SJSA1 (cell line): ENCODE data around the gene CLSTN2. TPM values are rescaled to one million over a fixed set of nuclear protein-coding genes. Genes with fewer than 3 reads are reported as not detected.

Experiments
- DNase-seq, 2 experiments: peaks; one replicate each; pipeline ENCODE4 v3.0.0-alpha.2; 2015 to 2020; ENCODE audit warnings: low spot score in 2 of 2, low read depth in 1 of 2
- H3K27ac ChIP-seq: fragments of 250-450 bp; sonication (Bioruptor Pico); 2 replicates; pipeline ENCODE4 v1.5.1; 2020; ENCODE audit warnings: mild to moderate bottlenecking, moderate library complexity
- H3K27me3 ChIP-seq: fragments of 250-450 bp; sonication (Bioruptor Pico); replicated peaks from 2 replicates; pipeline ENCODE4 v1.5.1; 2020; ENCODE audit warnings: mild to moderate bottlenecking, moderate library complexity
- H3K36me3 ChIP-seq: fragments of 250-450 bp; sonication (Bioruptor Pico); 2 replicates; pipeline ENCODE4 v1.5.1; 2020; ENCODE audit warnings: mild to moderate bottlenecking
- H3K4me1 ChIP-seq: fragments of 250-450 bp; sonication (Bioruptor Pico); replicated peaks from 2 replicates; pipeline ENCODE4 v1.6.1; 2021; ENCODE audit warnings: mild to moderate bottlenecking
- H3K4me3 ChIP-seq: fragments of 250-450 bp; sonication (Bioruptor Pico); 2 replicates; pipeline ENCODE4 v1.5.1; 2020; ENCODE audit warnings: mild to moderate bottlenecking
- H3K9me3 ChIP-seq: fragments of 250-450 bp; sonication (Bioruptor Pico); replicated peaks from 2 replicates; pipeline ENCODE4 v1.5.1; 2020; ENCODE audit warnings: mild to moderate bottlenecking
- total RNA-seq: library from RNA; depleted of rRNA; stranded (reverse); fragments of >200 nt; shearing (Covaris generic); gene quantifications from 2 replicates; pipeline ENCODE4 v1.2.3, GENCODE V29; 2014

The CLSTN2 gene
- total RNA-seq, 1 experiment from 2014 or later: 0.05 TPM

GRCh38 chr3:140236836-140237501, 302.0 kb downstream of the CLSTN2 start:
- Histone ChIP-seq H3K9me3 (no peaks in the 10 kb centered on the region), H3K4me3 (no peak overlapping the region), H3K4me1 (no peaks in the 10 kb centered on the region), H3K36me3 (no peaks in the 10 kb centered on the region), H3K27me3 (no peaks in the 10 kb centered on the region), H3K27ac (no peak overlapping the region)
- no peak for DNase-seq

GRCh38 chr3:140238646-140239314, 303.8 kb downstream of the CLSTN2 start:
- no peaks in the 10 kb centered on the region for H3K9me3 ChIP-seq
- no peak overlapping the region for H3K4me3 ChIP-seq
- no peak overlapping the region for H3K27ac ChIP-seq
- no peaks in the 10 kb centered on the region for H3K27me3 ChIP-seq
- DNase-seq: no peak
- no peaks in the 10 kb centered on the region for H3K36me3 ChIP-seq
- H3K4me1 ChIP-seq: no peaks in the 10 kb centered on the region

- no peaks in the 10 kb centered on the region for H3K4me1 ChIP-seq
- H3K4me3 ChIP-seq: no peak overlapping the region
- no peaks in the 10 kb centered on the region for H3K27me3 ChIP-seq
- no peak for DNase-seq
- H3K27ac ChIP-seq: no peak overlapping the region
- H3K9me3 ChIP-seq: no peaks in the 10 kb centered on the region
- no peaks in the 10 kb centered on the region for H3K36me3 ChIP-seq
Measured at GRCh38 chr3:140242818-140243276, 307.9 kb downstream of the CLSTN2 start.

GRCh38 chr3:140243575-140243974, 308.6 kb downstream of the CLSTN2 start:
- no peak for DNase-seq
- Histone ChIP-seq H3K4me3 (no peak overlapping the region), H3K36me3 (no peaks in the 10 kb centered on the region), H3K27ac (no peak overlapping the region), H3K27me3 (no peaks in the 10 kb centered on the region), H3K9me3 (no peaks in the 10 kb centered on the region), H3K4me1 (no peaks in the 10 kb centered on the region)

GRCh38 chr3:140244893-140245292, 309.9 kb downstream of the CLSTN2 start:
- Histone ChIP-seq H3K27ac (no peak overlapping the region), H3K4me1 (no peaks in the 10 kb centered on the region), H3K27me3 (no peaks in the 10 kb centered on the region), H3K4me3 (no peak overlapping the region), H3K36me3 (no peaks in the 10 kb centered on the region), H3K9me3 (no peaks in the 10 kb centered on the region)
- DNase-seq: no peak

- Histone ChIP-seq H3K4me3 (no peak overlapping the region), H3K27ac (no peak overlapping the region), H3K4me1 (no peaks in the 10 kb centered on the region), H3K27me3 (no peaks in the 10 kb centered on the region), H3K9me3 (no peaks in the 10 kb centered on the region), H3K36me3 (no peaks in the 10 kb centered on the region)
- no peak for DNase-seq
Measured at GRCh38 chr3:140246578-140246977, 311.6 kb downstream of the CLSTN2 start.

- no peak for DNase-seq
- Histone ChIP-seq H3K4me3 (no peak overlapping the region), H3K9me3 (no peaks in the 10 kb centered on the region), H3K27me3 (no peaks in the 10 kb centered on the region), H3K27ac (no peak overlapping the region), H3K36me3 (no peaks in the 10 kb centered on the region), H3K4me1 (no peaks in the 10 kb centered on the region)
Measured at GRCh38 chr3:140247775-140248174, 312.8 kb downstream of the CLSTN2 start.

GRCh38 chr3:140249188-140249587, 314.2 kb downstream of the CLSTN2 start:
- Histone ChIP-seq H3K4me3 (no peak overlapping the region), H3K27ac (no peak overlapping the region), H3K27me3 (no peaks in the 10 kb centered on the region), H3K9me3 (no peaks in the 10 kb centered on the region), H3K4me1 (no peaks in the 10 kb centered on the region), H3K36me3 (no peaks in the 10 kb centered on the region)
- no peak for DNase-seq

GRCh38 chr3:140250010-140250855, 315.2 kb downstream of the CLSTN2 start:
- no peak overlapping the region for H3K27ac ChIP-seq
- no peaks in the 10 kb centered on the region for H3K4me1 ChIP-seq
- no peak overlapping the region for H3K4me3 ChIP-seq
- no peaks in the 10 kb centered on the region for H3K36me3 ChIP-seq
- no peak for DNase-seq
- no peaks in the 10 kb centered on the region for H3K9me3 ChIP-seq
- H3K27me3 ChIP-seq: no peaks in the 10 kb centered on the region

- H3K4me1 ChIP-seq: no peaks in the 10 kb centered on the region
- H3K27me3 ChIP-seq: no peaks in the 10 kb centered on the region
- no peak for DNase-seq
- H3K9me3 ChIP-seq: no peaks in the 10 kb centered on the region
- no peak overlapping the region for H3K27ac ChIP-seq
- no peak overlapping the region for H3K4me3 ChIP-seq
- H3K36me3 ChIP-seq: no peaks in the 10 kb centered on the region
Measured at GRCh38 chr3:140250945-140251344, 316.0 kb downstream of the CLSTN2 start.

- H3K27ac ChIP-seq: no peak overlapping the region
- DNase-seq: no peak
- H3K9me3 ChIP-seq: no peaks in the 10 kb centered on the region
Measured at GRCh38 chr3:140251678-140252077, 316.7 kb downstream of the CLSTN2 start.

GRCh38 chr3:140252812-140253656, 318.0 kb downstream of the CLSTN2 start:
- H3K4me1 ChIP-seq: no peaks in the 10 kb centered on the region
- DNase-seq: no peak
- H3K36me3 ChIP-seq: no peaks in the 10 kb centered on the region
- no peaks in the 10 kb centered on the region for H3K27me3 ChIP-seq
- H3K4me3 ChIP-seq: no peak overlapping the region
- H3K27ac ChIP-seq: no peak overlapping the region
- H3K9me3 ChIP-seq: no peaks in the 10 kb centered on the region

More at GRCh38 chr3:140251678-140252077, 316.7 kb downstream of the CLSTN2 start:
- H3K4me3 ChIP-seq: no peak overlapping the region
- no peaks in the 10 kb centered on the region for H3K4me1 ChIP-seq
- H3K36me3 ChIP-seq: no peaks in the 10 kb centered on the region
- H3K27me3 ChIP-seq: no peaks in the 10 kb centered on the region

- DNase-seq: no peak
Measured at GRCh38 chr3:140258222-140258724, 323.3 kb downstream of the CLSTN2 start.

More at GRCh38 chr3:140258222-140258724, 323.3 kb downstream of the CLSTN2 start:
- no peaks in the 10 kb centered on the region for H3K36me3 ChIP-seq
- no peaks in the 10 kb centered on the region for H3K4me1 ChIP-seq
- no peaks in the 10 kb centered on the region for H3K9me3 ChIP-seq
- H3K27me3 ChIP-seq: no peaks in the 10 kb centered on the region
- H3K4me3 ChIP-seq: no peak overlapping the region
- no peak overlapping the region for H3K27ac ChIP-seq
